Glutamatergic neuron (in vitro differentiated cells): ENCODE results near the gene ASCL1. TPM values are rescaled to one million over a fixed set of nuclear protein-coding genes. Genes with fewer than 3 reads are reported as not detected.

Experiments
- DNase-seq: peaks from one replicate; pipeline ENCODE4 v3.0.0; 2022
- H3K27ac Mint-ChIP-seq: one replicate; pipeline ENCODE4 v1.8.0; 2020; ENCODE audit warnings: mild to moderate bottlenecking, mixed read lengths, inconsistent platforms; ENCODE audit not compliant: unreplicated experiment
- H3K27me3 Mint-ChIP-seq: one replicate; pipeline ENCODE4 v1.8.0; 2020; ENCODE audit warnings: mild to moderate bottlenecking, moderate library complexity, mixed read lengths, inconsistent platforms; ENCODE audit not compliant: unreplicated experiment
- H3K36me3 Mint-ChIP-seq: one replicate; pipeline ENCODE4 v1.8.0; 2020; ENCODE audit warnings: mild to moderate bottlenecking, mixed read lengths, inconsistent platforms; ENCODE audit not compliant: unreplicated experiment
- H3K4me1 Mint-ChIP-seq: one replicate; pipeline ENCODE4 v1.8.0; 2020; ENCODE audit warnings: mild to moderate bottlenecking, low read depth, mixed read lengths, inconsistent platforms; ENCODE audit not compliant: unreplicated experiment
- H3K4me3 Mint-ChIP-seq: one replicate; pipeline ENCODE4 v1.8.0; 2020; ENCODE audit warnings: mild to moderate bottlenecking, mixed read lengths, inconsistent platforms; ENCODE audit not compliant: unreplicated experiment
- H3K9me3 Mint-ChIP-seq: one replicate; pipeline ENCODE4 v1.8.0; 2020; ENCODE audit warnings: mild to moderate bottlenecking, moderate library complexity, mixed read lengths, inconsistent platforms; ENCODE audit not compliant: unreplicated experiment
- CTCF ChIP-seq: fragments of 200-600 bp; sonication (generic); IDR thresholded peaks from one replicate; pipeline ENCODE4 v1.5.0; 2021; ENCODE audit not compliant: partially characterized antibody, unreplicated experiment
- total RNA-seq: library from RNA; stranded (reverse); fragmentation: NEBNext Ultra II Directional; extraction: Animal tissue kit (Norgen Biotek cat#: 25700); gene quantifications from one replicate; pipeline ENCODE4 v1.2.1, GENCODE V29; 2021; ENCODE audit not compliant: unreplicated experiment

ASCL1 gene
- total RNA-seq, 1 donor from 2014 or later, result not detected

GRCh38 chr12:102971227-102971626 lies 13.8 kb downstream of the ASCL1 start:
- no peak overlapping the region for H3K4me3 Mint-ChIP-seq
- H3K9me3 Mint-ChIP-seq, result peaks cover 1% of the 10 kb centered on the region
- no peak for TF ChIP-seq CTCF
- DNase-seq, result no peak
- peaks cover 8% of the 10 kb centered on the region for H3K36me3 Mint-ChIP-seq
- no peaks in the 10 kb centered on the region for H3K4me1 Mint-ChIP-seq
- H3K27ac Mint-ChIP-seq, result no peak overlapping the region
- peaks cover 11% of the 10 kb centered on the region for H3K27me3 Mint-ChIP-seq

GRCh38 chr12:102973583-102973982 lies 16.1 kb downstream of the ASCL1 start:
- Mint-ChIP-seq H3K27me3 (peaks cover 5% of the 10 kb centered on the region), H3K27ac (no peak overlapping the region), H3K36me3 (no peaks in the 10 kb centered on the region), H3K4me1 (no peaks in the 10 kb centered on the region), H3K4me3 (no peak overlapping the region), H3K9me3 (peaks cover 1% of the 10 kb centered on the region)
- no peak for TF ChIP-seq CTCF
- DNase-seq, result no peak

GRCh38 chr12:102976609-102977280 lies 19.3 kb downstream of the ASCL1 start:
- Mint-ChIP-seq H3K9me3 (peaks cover 1% of the 10 kb centered on the region), H3K36me3 (no peaks in the 10 kb centered on the region), H3K27me3 (peaks cover 2% of the 10 kb centered on the region), H3K27ac (no peak overlapping the region), H3K4me3 (no peak overlapping the region), H3K4me1 (no peaks in the 10 kb centered on the region)
- DNase-seq, result no peak
- peak; percentile 19 for TF ChIP-seq CTCF

GRCh38 chr12:102977945-102978706 lies 20.7 kb downstream of the ASCL1 start:
- Mint-ChIP-seq H3K4me3 (no peak overlapping the region), H3K36me3 (peaks cover 4% of the 10 kb centered on the region), H3K27me3 (peaks cover 5% of the 10 kb centered on the region), H3K27ac (no peak overlapping the region), H3K4me1 (no peaks in the 10 kb centered on the region), H3K9me3 (peaks cover 1% of the 10 kb centered on the region)
- no peak for DNase-seq
- no peak for TF ChIP-seq CTCF

GRCh38 chr12:102980350-102980749 lies 22.9 kb downstream of the ASCL1 start:
- Mint-ChIP-seq H3K36me3 (peaks cover 4% of the 10 kb centered on the region), H3K27ac (no peak overlapping the region), H3K4me1 (no peaks in the 10 kb centered on the region), H3K4me3 (no peak overlapping the region), H3K27me3 (peaks cover 7% of the 10 kb centered on the region), H3K9me3 (no peaks in the 10 kb centered on the region)
- DNase-seq, result no peak
- TF ChIP-seq CTCF, result no peak
